ENCODE measurements around the gene PRCP.

GRCh38 chr11:82907371-82907770, 7.1 kb upstream of the PRCP start:
- TF ChIP-seq CTCF (IDR thresholded peaks at IDR 0.05) (no peak), SIN3A (IDR thresholded peaks at IDR 0.05; ENCODE audit: borderline replicate concordance, insufficient read depth, low read depth, low read length) (no peak)
